ENCODE data around the gene SMPX. TPM values are rescaled to one million over a fixed set of nuclear protein-coding genes. Genes with fewer than 3 reads are reported as not detected.
"Not testable (repeated sequence)": the region's sequence is repeated elsewhere in the genome, so short reads cannot be mapped to it uniquely, and the experiment has no call there.

The SMPX gene
- total RNA-seq, 3 donors from 2014 or later (not counting 1 experiment from before 2014, with no cell fraction given), result not detected

DNA sequence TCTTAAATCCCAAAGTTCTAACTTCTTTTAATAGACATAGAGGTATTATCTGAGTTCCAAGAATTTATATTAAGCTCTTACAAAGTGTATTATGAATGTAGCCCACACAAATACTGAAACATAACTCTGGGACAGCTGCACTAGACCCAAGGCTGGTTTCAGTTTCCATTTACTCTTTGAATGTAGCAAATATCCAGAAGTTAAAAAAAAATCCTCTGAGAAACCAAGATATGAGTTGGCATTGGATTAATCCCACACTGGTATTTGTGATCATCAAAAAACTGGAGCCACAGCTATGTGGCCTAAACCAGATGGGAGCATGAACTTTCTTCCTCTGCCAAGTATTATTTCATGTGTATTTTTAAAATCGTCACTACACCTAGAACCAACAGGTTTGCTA, 23.6 kb upstream of the SMPX start:
- Mint-ChIP-seq H3K27ac (no peak overlapping the region), H3K4me1 (no peaks in the 10 kb centered on the region), H3K4me3 (no peak overlapping the region), H3K36me3 (no peaks in the 10 kb centered on the region), H3K9me3 (no peaks in the 10 kb centered on the region), H3K27me3 (ENCODE audit: low read depth in 2 of 2) (peaks cover 11 to 12% of the 10 kb centered on the region in 2 donors)
- intact Hi-C loops (cut with micrococcal nuclease), result no loop called here
- H3K4me1 ChIP-seq (ENCODE audit: control insufficient read depth, insufficient read depth, low read length), result no peaks in the 10 kb centered on the region
- DNase-seq, result no peak
- H3K9me3 ChIP-seq (ENCODE audit: control insufficient read depth, insufficient read depth, low read length), result no peaks in the 10 kb centered on the region
- H3K36me3 ChIP-seq (ENCODE audit: control insufficient read depth, insufficient read depth, low read length), result no peaks in the 10 kb centered on the region
- WGBS (ENCODE audit: insufficient coverage), result no CpG with 5 or more reads among the region's 1 CpG
- no peak for TF ChIP-seq CTCF (IDR thresholded peaks at IDR 0.05)
- no peaks in the 10 kb centered on the region for H3K27me3 ChIP-seq (ENCODE audit: control insufficient read depth, insufficient read depth, low read length)
- no peak for ATAC-seq
- no peak overlapping the region for H3K27ac ChIP-seq (ENCODE audit: low read length)
- H3K4me3 ChIP-seq (ENCODE audit: low read length), result no peak overlapping the region

GRCh38 chrX:21779095-21779494, 21.2 kb upstream of the SMPX start:
- Histone ChIP-seq H3K4me1 (ENCODE audit: control insufficient read depth, insufficient read depth, low read length) (no peaks in the 10 kb centered on the region), H3K27me3 (ENCODE audit: control insufficient read depth, insufficient read depth, low read length) (no peaks in the 10 kb centered on the region), H3K9me3 (ENCODE audit: control insufficient read depth, insufficient read depth, low read length) (no peaks in the 10 kb centered on the region), H3K4me3 (ENCODE audit: low read length) (no peak overlapping the region), H3K27ac (ENCODE audit: low read length) (no peak overlapping the region), H3K36me3 (ENCODE audit: control insufficient read depth, insufficient read depth, low read length) (no peaks in the 10 kb centered on the region)
- Mint-ChIP-seq H3K4me1 (no peaks in the 10 kb centered on the region), H3K4me3 (no peak overlapping the region), H3K27me3 (ENCODE audit: low read depth in 2 of 2) (peaks cover 6 to 12% of the 10 kb centered on the region in 2 donors), H3K27ac (no peak overlapping the region), H3K9me3 (no peaks in the 10 kb centered on the region), H3K36me3 (no peaks in the 10 kb centered on the region)
- no peak for TF ChIP-seq CTCF (IDR thresholded peaks at IDR 0.05)
- ATAC-seq (no peak), DNase-seq (no peak)
- 63% methylated on average over 2 of the region's 3 CpGs for WGBS (ENCODE audit: insufficient coverage)
- intact Hi-C loops (cut with micrococcal nuclease), result no loop called here

DNA sequence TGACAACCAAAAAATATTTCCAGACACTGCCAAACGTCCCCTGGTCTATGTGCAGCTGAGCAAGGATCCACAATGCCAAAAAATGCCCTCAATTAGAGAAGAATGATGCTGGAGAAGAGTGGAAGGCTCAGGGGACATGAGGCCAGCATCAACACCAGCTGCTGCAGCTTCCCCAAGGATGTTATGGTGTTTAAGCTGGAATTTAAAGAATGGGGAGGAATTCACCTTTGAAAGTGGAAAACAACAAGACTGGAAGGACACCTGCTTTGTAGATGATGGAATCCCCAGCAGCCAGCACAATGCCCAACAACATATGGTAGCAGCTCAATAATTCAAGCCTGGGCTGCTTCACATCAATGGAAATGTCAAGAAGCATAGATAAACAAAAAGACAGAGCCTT, 20.3 kb upstream of the SMPX start:
- Histone ChIP-seq H3K27me3 (ENCODE audit: control insufficient read depth, insufficient read depth, low read length) (no peaks in the 10 kb centered on the region), H3K4me3 (ENCODE audit: low read length) (no peak overlapping the region), H3K4me1 (ENCODE audit: control insufficient read depth, insufficient read depth, low read length) (no peaks in the 10 kb centered on the region), H3K27ac (ENCODE audit: low read length) (no peak overlapping the region), H3K36me3 (ENCODE audit: control insufficient read depth, insufficient read depth, low read length) (no peaks in the 10 kb centered on the region), H3K9me3 (ENCODE audit: control insufficient read depth, insufficient read depth, low read length) (no peaks in the 10 kb centered on the region)
- no peak overlapping the region for H3K4me3 Mint-ChIP-seq
- H3K9me3 Mint-ChIP-seq, result peaks cover 0 to 1% of the 10 kb centered on the region in 2 donors
- ATAC-seq, result no peak
- no peak for TF ChIP-seq CTCF (IDR thresholded peaks at IDR 0.05)
- no peaks in the 10 kb centered on the region for H3K4me1 Mint-ChIP-seq
- WGBS (ENCODE audit: insufficient coverage), result 64% methylated on average over 1 of the region's 1 CpG
- H3K27ac Mint-ChIP-seq, result no peak overlapping the region
- intact Hi-C loops (cut with micrococcal nuclease), result no loop called here
- H3K27me3 Mint-ChIP-seq (ENCODE audit: low read depth in 2 of 2), result peaks cover 6 to 12% of the 10 kb centered on the region in 2 donors
- DNase-seq, result no peak
- H3K36me3 Mint-ChIP-seq, result no peaks in the 10 kb centered on the region

GRCh38 chrX:21775128-21775527, 17.2 kb upstream of the SMPX start:
- intact Hi-C loops (cut with micrococcal nuclease); DNase-seq; H3K27me3 ChIP-seq (ENCODE audit: control insufficient read depth, insufficient read depth, low read length); H3K9me3 Mint-ChIP-seq; H3K27ac Mint-ChIP-seq; H3K36me3 ChIP-seq (ENCODE audit: control insufficient read depth, insufficient read depth, low read length); H3K4me1 Mint-ChIP-seq; H3K4me3 Mint-ChIP-seq; H3K27ac ChIP-seq (ENCODE audit: low read length); H3K4me3 ChIP-seq (ENCODE audit: low read length); ATAC-seq; H3K4me1 ChIP-seq (ENCODE audit: control insufficient read depth, insufficient read depth, low read length); H3K36me3 Mint-ChIP-seq; H3K9me3 ChIP-seq (ENCODE audit: control insufficient read depth, insufficient read depth, low read length); H3K27me3 Mint-ChIP-seq (ENCODE audit: low read depth in 2 of 2): not testable (repeated sequence)

DNA sequence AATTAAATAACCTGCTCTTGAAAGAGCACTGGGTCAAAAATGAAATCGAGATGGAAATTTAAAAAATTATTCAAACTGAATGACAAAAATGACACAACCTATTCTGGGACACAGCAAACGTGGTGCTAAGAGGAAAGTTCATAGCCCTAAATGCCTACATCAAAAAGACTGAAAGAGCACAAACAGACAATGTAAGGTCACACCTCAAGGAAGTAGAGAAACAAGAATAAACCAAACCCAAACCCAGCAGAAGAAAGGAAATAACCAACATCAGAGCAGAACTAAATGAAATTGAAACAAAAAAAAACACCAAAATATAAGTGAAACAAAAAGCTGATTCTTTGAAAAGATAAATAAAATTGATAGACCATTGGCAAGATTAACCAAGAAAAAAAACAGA, 15.1 kb upstream of the SMPX start:
- H3K4me3 Mint-ChIP-seq; H3K36me3 ChIP-seq (ENCODE audit: control insufficient read depth, insufficient read depth, low read length); H3K9me3 ChIP-seq (ENCODE audit: control insufficient read depth, insufficient read depth, low read length); H3K9me3 Mint-ChIP-seq; H3K4me3 ChIP-seq (ENCODE audit: low read length); H3K36me3 Mint-ChIP-seq; H3K27ac Mint-ChIP-seq; H3K4me1 Mint-ChIP-seq; H3K27me3 Mint-ChIP-seq (ENCODE audit: low read depth in 2 of 2); H3K27me3 ChIP-seq (ENCODE audit: control insufficient read depth, insufficient read depth, low read length); intact Hi-C loops (cut with micrococcal nuclease); ATAC-seq; H3K27ac ChIP-seq (ENCODE audit: low read length); H3K4me1 ChIP-seq (ENCODE audit: control insufficient read depth, insufficient read depth, low read length): not testable (repeated sequence)
- DNase-seq, result peak in 1 of 2 donors; percentile 2
- WGBS (ENCODE audit: insufficient coverage), result 50% methylated on average over 2 of the region's 2 CpGs
